HEK293T (cell line): ENCODE data around the gene PCDH7.

Source experiments
- CTCF ChIA-PET: fragments of 350-600 bp; formaldehyde crosslinking; extraction: SDS; loops from one replicate; lab custom pipeline; 2021; ENCODE audit warnings: antibody characterized with exemption, inconsistent platforms; lab: Yijun Ruan, JAX
- POLR2A ChIA-PET: fragments of 350-600 bp; formaldehyde crosslinking; extraction: SDS; loops from one replicate; lab custom pipeline; 2020; ENCODE audit warnings: antibody characterized with exemption, inconsistent platforms; lab: Yijun Ruan, JAX
- DNase-seq: peaks from one replicate; pipeline ENCODE4 v3.0.0; 2012; ENCODE audit warnings: mixed read lengths; ENCODE audit errors: extremely low spot score
- ARNT ChIP-seq: fragments of 450-650 bp; IDR thresholded peaks from 2 replicates; pipeline ENCODE4 v1.6.1; 2017; ENCODE audit warnings: mild to moderate bottlenecking
- BHLHE40 ChIP-seq: fragments of 450-650 bp; IDR thresholded peaks from 2 replicates; pipeline ENCODE4 v1.6.1; 2016; ENCODE audit warnings: mild to moderate bottlenecking, moderate library complexity, borderline replicate concordance
- CTBP1 ChIP-seq: fragments of 450-650 bp; IDR thresholded peaks from 2 replicates; pipeline ENCODE4 v1.6.1; 2016; ENCODE audit warnings: borderline replicate concordance
- ELF4 ChIP-seq: fragments of 450-650 bp; IDR thresholded peaks from 2 replicates; pipeline ENCODE4 v1.6.1; 2017; ENCODE audit warnings: antibody characterized with exemption
- FOXA1 ChIP-seq: fragments of 450-650 bp; IDR thresholded peaks from 2 replicates; pipeline ENCODE4 v1.6.1; 2016; ENCODE audit warnings: mild to moderate bottlenecking
- FOXK2 ChIP-seq: fragments of 450-650 bp; IDR thresholded peaks from 2 replicates; pipeline ENCODE4 v1.6.1; 2016; ENCODE audit warnings: mild to moderate bottlenecking
- FOXM1 ChIP-seq: fragments of 450-650 bp; IDR thresholded peaks from 2 replicates; pipeline ENCODE4 v1.6.1; 2017; ENCODE audit warnings: mild to moderate bottlenecking, borderline replicate concordance
- HDGF ChIP-seq: fragments of 450-650 bp; IDR thresholded peaks from 2 replicates; pipeline ENCODE4 v1.6.1; 2017; ENCODE audit warnings: antibody characterized with exemption, borderline replicate concordance
- L3MBTL2 ChIP-seq: fragments of 450-650 bp; conservative IDR thresholded peaks from 2 replicates; pipeline ENCODE4 v1.6.1; 2016; ENCODE audit warnings: mild to moderate bottlenecking
- LEF1 ChIP-seq: fragments of 450-650 bp; IDR thresholded peaks from 2 replicates; pipeline ENCODE4 v1.6.1; 2017; ENCODE audit warnings: mild to moderate bottlenecking, borderline replicate concordance
- NFRKB ChIP-seq: fragments of 450-650 bp; IDR thresholded peaks from 2 replicates; pipeline ENCODE4 v1.6.1; 2016; ENCODE audit warnings: mild to moderate bottlenecking, moderate library complexity
- SP1 ChIP-seq: fragments of 450-650 bp; IDR thresholded peaks from 2 replicates; pipeline ENCODE4 v1.6.1; 2017
- SUZ12 ChIP-seq: fragments of 450-650 bp; IDR thresholded peaks from 2 replicates; pipeline ENCODE4 v1.6.1; 2016; ENCODE audit warnings: mild to moderate bottlenecking
- TARDBP ChIP-seq: fragments of 450-650 bp; IDR thresholded peaks from 2 replicates; pipeline ENCODE4 v1.6.1; 2016
- ZNF384 ChIP-seq: fragments of 450-650 bp; IDR thresholded peaks from 2 replicates; pipeline ENCODE4 v1.6.1; 2016
- TF ChIP-seq, protein P1 (sequence below): fragments of 450-650 bp; IDR thresholded peaks from 2 replicates; pipeline ENCODE4 v1.6.1; 2016

PCDH7 gene

DNA sequence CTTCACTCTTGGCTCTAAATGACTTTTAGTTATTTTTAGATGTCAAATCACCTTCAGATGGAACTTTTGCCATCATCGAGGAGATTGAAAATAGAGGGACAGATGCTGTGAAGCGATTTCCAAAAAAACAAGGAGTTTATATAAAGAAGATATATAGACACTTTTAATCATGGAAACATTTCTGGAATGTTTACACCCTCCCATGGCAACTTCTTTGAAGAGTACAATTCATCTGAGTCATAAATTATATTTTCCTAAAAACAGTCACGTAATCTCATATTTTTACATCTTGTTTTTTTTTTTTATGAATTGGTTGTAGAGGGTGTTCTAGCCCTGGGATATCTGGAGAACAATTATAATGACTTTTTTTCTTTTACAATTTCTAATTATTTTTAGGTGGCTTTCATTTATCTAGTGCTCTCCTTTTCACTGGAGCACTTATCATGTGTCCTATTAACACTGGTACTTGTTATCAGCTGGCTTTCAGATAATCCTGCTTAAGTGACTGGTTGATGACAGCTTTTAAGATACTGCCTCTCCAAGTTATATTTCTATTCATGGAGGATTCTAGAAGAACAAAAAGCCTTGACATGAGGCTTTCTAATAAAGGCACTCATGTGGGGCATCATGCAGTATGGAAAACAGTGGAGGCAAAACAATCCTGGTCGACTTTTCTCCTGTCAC, 24.9 kb downstream of the PCDH7 start:
- ChIA-PET CTCF (no interaction called here), POLR2A (no interaction called here)
- DNase-seq: no peak
- no peak for TF ChIP-seq HDGF
- no peak for TF ChIP-seq NFRKB
- TF ChIP-seq, protein P1, sequence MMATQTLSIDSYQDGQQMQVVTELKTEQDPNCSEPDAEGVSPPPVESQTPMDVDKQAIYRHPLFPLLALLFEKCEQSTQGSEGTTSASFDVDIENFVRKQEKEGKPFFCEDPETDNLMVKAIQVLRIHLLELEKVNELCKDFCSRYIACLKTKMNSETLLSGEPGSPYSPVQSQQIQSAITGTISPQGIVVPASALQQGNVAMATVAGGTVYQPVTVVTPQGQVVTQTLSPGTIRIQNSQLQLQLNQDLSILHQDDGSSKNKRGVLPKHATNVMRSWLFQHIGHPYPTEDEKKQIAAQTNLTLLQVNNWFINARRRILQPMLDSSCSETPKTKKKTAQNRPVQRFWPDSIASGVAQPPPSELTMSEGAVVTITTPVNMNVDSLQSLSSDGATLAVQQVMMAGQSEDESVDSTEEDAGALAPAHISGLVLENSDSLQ: no peak
- no peak for TF ChIP-seq SUZ12
- TF ChIP-seq TARDBP: no peak
- no peak for TF ChIP-seq LEF1
- TF ChIP-seq BHLHE40: no peak
- TF ChIP-seq CTBP1: no peak

DNA sequence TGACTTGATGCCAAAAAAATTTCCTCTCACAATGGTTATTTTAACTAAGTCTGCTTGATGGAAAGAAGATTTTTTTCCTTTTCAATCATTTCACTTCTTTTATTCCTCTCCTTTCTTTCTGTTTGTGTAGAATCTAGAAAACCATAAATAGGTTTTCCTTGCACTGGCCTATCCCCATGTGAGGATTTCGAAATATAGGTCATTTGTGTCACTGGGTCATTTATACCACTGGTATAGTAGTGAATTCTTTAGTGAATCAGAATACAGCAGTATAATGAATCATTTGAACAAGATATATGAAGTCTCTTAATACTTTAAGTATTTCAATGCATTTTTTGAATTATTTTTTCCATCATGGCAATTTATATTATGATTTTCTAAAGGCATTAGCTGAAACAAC, 26.6 kb downstream of the PCDH7 start:
- POLR2A ChIA-PET: no interaction called here
- DNase-seq: no peak
- no peak for TF ChIP-seq BHLHE40
- CTCF ChIA-PET: no interaction called here

DNA sequence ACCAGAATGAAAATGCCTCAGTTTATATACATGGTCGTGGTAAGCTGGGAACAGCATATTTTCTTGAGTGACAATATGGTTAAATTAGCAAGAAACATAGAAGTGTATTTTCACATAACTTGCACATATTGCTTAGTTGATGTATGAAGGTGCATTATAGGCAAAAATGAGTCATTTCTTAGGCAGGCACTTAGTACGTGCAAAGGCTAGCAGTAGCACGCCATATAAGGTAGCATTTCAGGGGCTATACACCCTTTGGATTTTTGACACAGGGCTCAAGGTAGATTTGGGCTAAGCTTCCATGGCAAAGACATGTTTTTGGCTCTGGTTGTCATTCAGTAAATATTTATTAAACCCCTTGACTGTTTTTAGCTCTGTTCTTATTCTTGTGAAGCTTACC, 33.1 kb downstream of the PCDH7 start:
- DNase-seq: no peak
- TF ChIP-seq, protein P1: no peak
- TF ChIP-seq CTBP1 (no peak), ARNT (no peak), FOXA1 (no peak), NFRKB (no peak), FOXK2 (no peak), SUZ12 (no peak), LEF1 (no peak), BHLHE40 (no peak), FOXM1 (no peak), TARDBP (no peak), ZNF384 (no peak)
- ChIA-PET POLR2A (no interaction called here), CTCF (interaction anchor here (0.7 kb wide), 1 partner anchor 1261 kb away, joined by 3 read pairs; no protein-coding TSS in a partner anchor)

DNA sequence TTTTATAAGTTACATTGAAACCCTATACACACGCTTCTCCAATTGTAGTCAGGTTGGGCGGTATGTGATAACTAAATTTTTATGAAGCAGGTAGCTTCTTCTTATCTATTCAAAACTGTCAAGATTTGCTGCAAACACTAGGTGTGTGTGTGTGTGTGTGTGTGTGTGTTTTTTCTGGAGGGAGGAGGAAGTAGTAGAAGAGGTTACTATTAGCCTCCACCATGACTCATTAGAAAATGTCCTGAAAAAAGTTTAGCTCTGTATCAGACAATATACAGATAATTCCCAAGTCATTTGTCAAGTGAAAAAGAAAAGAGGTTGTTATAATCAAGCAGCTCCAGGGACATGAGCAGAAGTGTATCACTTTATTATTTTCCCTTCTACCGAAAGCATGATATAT, 33.9 kb downstream of the PCDH7 start:
- TF ChIP-seq SP1: no peak
- DNase-seq: no peak
- CTCF ChIA-PET: no interaction called here
- POLR2A ChIA-PET: interaction anchor here (0.6 kb wide), 1 partner anchor 34 kb away, joined by 3 read pairs; the partner anchor contains the start of gene PCDH7

GRCh38 chr4:30755346-30755745, 35.2 kb downstream of the PCDH7 start:
- TF ChIP-seq NFRKB: no peak
- no peak for TF ChIP-seq FOXM1
- no peak for TF ChIP-seq CTBP1
- TF ChIP-seq ARNT: no peak
- no peak for TF ChIP-seq ZNF384
- TF ChIP-seq SUZ12: no peak
- no peak for TF ChIP-seq FOXK2
- no peak for TF ChIP-seq SP1
- ChIA-PET CTCF (no interaction called here), POLR2A (no interaction called here)
- DNase-seq: no peak

DNA sequence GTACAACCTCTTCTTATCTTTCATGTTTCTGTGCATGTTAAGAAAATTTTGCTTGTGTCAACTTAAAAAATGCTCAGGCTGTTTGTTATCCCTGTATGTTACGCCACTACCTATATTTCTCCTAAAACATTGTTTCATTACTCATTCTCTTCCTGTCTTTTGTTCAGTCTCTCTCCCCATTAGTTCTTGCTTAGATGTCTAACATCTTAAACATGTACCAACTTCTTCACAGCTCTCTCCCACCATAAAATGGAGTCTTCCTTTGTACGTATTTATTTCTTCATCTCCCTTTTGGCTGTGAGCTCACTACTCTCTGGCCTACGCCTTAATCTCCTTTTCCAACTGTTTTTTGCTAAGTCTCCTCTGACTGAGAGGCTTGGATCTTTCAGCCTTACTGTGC, 36.4 kb downstream of the PCDH7 start:
- ChIA-PET CTCF (no interaction called here), POLR2A (no interaction called here)
- DNase-seq: no peak
- TF ChIP-seq CTBP1 (no peak), ZNF384 (no peak), SUZ12 (no peak), SP1 (no peak), ARNT (no peak), NFRKB (no peak), L3MBTL2 (no peak), BHLHE40 (no peak), ELF4 (no peak), FOXK2 (no peak), LEF1 (no peak), TARDBP (no peak), HDGF (no peak), FOXM1 (no peak)
- TF ChIP-seq, protein P1: no peak

DNA sequence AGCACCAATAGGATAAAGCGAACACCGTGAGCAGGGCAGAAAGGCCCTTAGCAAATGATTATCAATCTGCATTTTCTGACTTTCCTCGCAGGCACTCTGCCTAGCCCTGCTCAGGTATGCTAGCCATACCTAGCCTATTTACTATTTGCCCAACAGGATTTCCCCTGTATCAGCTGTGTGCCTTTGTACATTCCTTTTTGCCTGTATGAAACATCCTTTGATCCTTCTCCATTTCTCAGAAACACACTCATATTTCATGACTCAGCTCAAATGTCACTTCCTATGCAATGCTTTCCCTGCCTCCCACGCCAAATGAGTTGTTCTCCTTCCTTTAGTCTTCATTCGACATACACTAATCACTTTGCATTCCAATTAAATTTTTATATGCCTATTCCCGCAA, 37.2 kb downstream of the PCDH7 start:
- POLR2A ChIA-PET: no interaction called here
- CTCF ChIA-PET: interaction anchor here (0.9 kb wide), 1 partner anchor 20 kb away, joined by 3 read pairs; no protein-coding TSS in a partner anchor
- TF ChIP-seq, protein P1: no peak
- TF ChIP-seq ZNF384: no peak
- no peak for TF ChIP-seq TARDBP
- no peak for TF ChIP-seq LEF1
- TF ChIP-seq CTBP1: no peak
- TF ChIP-seq ARNT: no peak
- TF ChIP-seq NFRKB: no peak
- TF ChIP-seq HDGF: no peak
- TF ChIP-seq SP1: no peak
- no peak for DNase-seq
